ENCODE results near the gene CD81.
A peak's percentile ranks its signal among the peaks of the same experiment; 100 is the strongest.

Gene CD81

GRCh38 chr11:2391181-2391975, 14.3 kb downstream of the CD81 start:
- DNase-seq: no peak

- DNase-seq: no peak
These were observed 15.3 kb downstream of the CD81 start for GRCh38 chr11:2392241-2392959.

- no peak for DNase-seq
These were observed 16.2 kb downstream of the CD81 start for GRCh38 chr11:2393111-2393868.

GRCh38 chr11:2393941-2394817, 17.1 kb downstream of the CD81 start:
- DNase-seq: no peak

GRCh38 chr11:2394818-2395105, 17.7 kb downstream of the CD81 start:
- DNase-seq: no peak

GRCh38 chr11:2395211-2395730, 18.2 kb downstream of the CD81 start:
- DNase-seq: no peak

GRCh38 chr11:2395856-2396255, 18.7 kb downstream of the CD81 start:
- DNase-seq: no peak

GRCh38 chr11:2396471-2396870, 19.4 kb downstream of the CD81 start:
- no peak for DNase-seq

- DNase-seq: no peak
These were observed 19.9 kb downstream of the CD81 start for GRCh38 chr11:2397005-2397404.

- DNase-seq: peak; percentile 12
These were observed 21.7 kb downstream of the CD81 start for GRCh38 chr11:2398664-2399355.

- no peak for DNase-seq
These were observed 22.5 kb downstream of the CD81 start for GRCh38 chr11:2399488-2400068.

- DNase-seq: peak; percentile 100
These were observed 23.1 kb downstream of the CD81 start, which contains the start of gene TSSC4 for GRCh38 chr11:2400069-2400761. Gene TSSC4, plus strand, starts transcription at chr11:2400750. Its CDS starts 1,884 bp downstream, at chr11:2402634.

GRCh38 chr11:2400762-2401435, 23.8 kb downstream of the CD81 start:
- DNase-seq: no peak

GRCh38 chr11:2401436-2401984, 24.4 kb downstream of the CD81 start:
- DNase-seq: no peak

GRCh38 chr11:2402106-2402505, 25.0 kb downstream of the CD81 start:
- DNase-seq: no peak

GRCh38 chr11:2402890-2403645, 26.0 kb downstream of the CD81 start:
- DNase-seq: no peak

- no peak for DNase-seq
These were observed 27.7 kb downstream of the CD81 start for GRCh38 chr11:2404735-2405196.

- DNase-seq: no peak
These were observed 29.3 kb downstream of the CD81 start for GRCh38 chr11:2406451-2406850.

GRCh38 chr11:2406878-2407410, 29.8 kb downstream of the CD81 start:
- no peak for DNase-seq
